ENCODE measurements around the gene FAM118B.
"Not testable (repeated sequence)": the region's sequence is repeated elsewhere in the genome, so short reads cannot be mapped to it uniquely, and the experiment has no call there.

The FAM118B gene

GRCh38 chr11:126219547-126219946 is 8.0 kb downstream of the FAM118B start:
- TF ChIP-seq ZNF274 (IDR thresholded peaks at IDR 0.05; ENCODE audit: low read depth, low read length), result no peak

GRCh38 chr11:126224647-126225294 is 13.2 kb downstream of the FAM118B start:
- no peak for TF ChIP-seq ZNF274 (IDR thresholded peaks at IDR 0.05; ENCODE audit: low read depth, low read length)
- no peak overlapping the region for H3K4me3 ChIP-seq (ENCODE audit: low read length)

More at GRCh38 chr11:126219547-126219946, 8.0 kb downstream of the FAM118B start:
- H3K4me3 ChIP-seq (ENCODE audit: low read length), result no peak overlapping the region

- no peak for TF ChIP-seq ZNF274 (IDR thresholded peaks at IDR 0.05; ENCODE audit: low read depth, low read length)
- H3K4me3 ChIP-seq (ENCODE audit: low read length), result no peak overlapping the region
Measured at GRCh38 chr11:126225295-126225665, 13.7 kb downstream of the FAM118B start.

GRCh38 chr11:126226334-126227084 is 14.9 kb downstream of the FAM118B start:
- H3K4me3 ChIP-seq (ENCODE audit: low read length), result no peak overlapping the region
- no peak for TF ChIP-seq ZNF274 (IDR thresholded peaks at IDR 0.05; ENCODE audit: low read depth, low read length)

- no peak for TF ChIP-seq ZNF274 (IDR thresholded peaks at IDR 0.05; ENCODE audit: low read depth, low read length)
- H3K4me3 ChIP-seq (ENCODE audit: low read length), result no peak overlapping the region
Measured at GRCh38 chr11:126229858-126230540, 18.4 kb downstream of the FAM118B start.

GRCh38 chr11:126231725-126232459 is 20.3 kb downstream of the FAM118B start:
- TF ChIP-seq ZNF274 (IDR thresholded peaks at IDR 0.05; ENCODE audit: low read depth, low read length), result no peak
- H3K4me3 ChIP-seq (ENCODE audit: low read length), result no peak overlapping the region

- H3K4me3 ChIP-seq (ENCODE audit: low read length), result no peak overlapping the region
- no peak for TF ChIP-seq ZNF274 (IDR thresholded peaks at IDR 0.05; ENCODE audit: low read depth, low read length)
Measured at GRCh38 chr11:126232683-126233082, 21.1 kb downstream of the FAM118B start.

- TF ChIP-seq ZNF274 (IDR thresholded peaks at IDR 0.05; ENCODE audit: low read depth, low read length), result no peak
- no peak overlapping the region for H3K4me3 ChIP-seq (ENCODE audit: low read length)
Measured at GRCh38 chr11:126233391-126233790, 21.8 kb downstream of the FAM118B start.

- TF ChIP-seq ZNF274 (IDR thresholded peaks at IDR 0.05; ENCODE audit: low read depth, low read length), result no peak
- H3K4me3 ChIP-seq (ENCODE audit: low read length), result no peak overlapping the region
Measured at GRCh38 chr11:126246636-126247035, 35.1 kb downstream of the FAM118B start.

GRCh38 chr11:126253265-126253664 is 41.7 kb downstream of the FAM118B start:
- no peak for TF ChIP-seq ZNF274 (IDR thresholded peaks at IDR 0.05; ENCODE audit: low read depth, low read length)
- H3K4me3 ChIP-seq (ENCODE audit: low read length), result no peak overlapping the region

GRCh38 chr11:126254819-126255218 is 43.2 kb downstream of the FAM118B start:
- no peak overlapping the region for H3K4me3 ChIP-seq (ENCODE audit: low read length)
- no peak for TF ChIP-seq ZNF274 (IDR thresholded peaks at IDR 0.05; ENCODE audit: low read depth, low read length)

- H3K4me3 ChIP-seq (ENCODE audit: low read length), result not testable (repeated sequence)
Measured at GRCh38 chr11:126255507-126255906, 43.9 kb downstream of the FAM118B start.

GRCh38 chr11:126256216-126256615 is 44.6 kb downstream of the FAM118B start:
- no peak overlapping the region for H3K4me3 ChIP-seq (ENCODE audit: low read length)
- TF ChIP-seq ZNF274 (IDR thresholded peaks at IDR 0.05; ENCODE audit: low read depth, low read length), result no peak

GRCh38 chr11:126257144-126257543 is 45.6 kb downstream of the FAM118B start:
- TF ChIP-seq ZNF274 (IDR thresholded peaks at IDR 0.05; ENCODE audit: low read depth, low read length), result no peak
- H3K4me3 ChIP-seq (ENCODE audit: low read length), result no peak overlapping the region

All from GM08714 (cell line).